Transverse colon (tissue), 4 donors: Measurements from ENCODE around the gene NEURL1B. TPM values are rescaled to one million over a fixed set of nuclear protein-coding genes. Genes with fewer than 3 reads are reported as not detected.
A peak's percentile ranks its signal among the peaks of the same experiment; 100 is the strongest.

Experiments used
- DNase-seq: peaks from one replicate; pipeline ENCODE4 v3.0.0-alpha.2; 2019
- H3K27ac ChIP-seq, 4 donors: fragments of 200-600 bp; sonication (generic); 2 replicates each; pipeline ENCODE4 v1.5.1; 2016 to 2018; ENCODE audit warnings: inconsistent platforms in 4 of 4
- H3K27me3 ChIP-seq: fragments of 200-600 bp; sonication (generic); 2 replicates; pipeline ENCODE4 v1.5.1; 2017; ENCODE audit warnings: inconsistent platforms
- H3K36me3 ChIP-seq, 4 donors: fragments of 200-600 bp; sonication (generic); 2 replicates each; pipeline ENCODE4 v1.5.1; 2017 to 2019; ENCODE audit warnings: inconsistent platforms in 4 of 4
- H3K4me1 ChIP-seq, 4 donors: fragments of 200-600 bp; sonication (generic); 2 replicates each; pipeline ENCODE4 v1.5.1; 2017 to 2020; ENCODE audit warnings: inconsistent platforms in 4 of 4
- H3K4me3 ChIP-seq, 4 donors: fragments of 200-600 bp; sonication (generic); 1 replicate in 1 of 4; 2 replicates in 3 of 4; pipeline versions ENCODE4 v1.5.1 to v1.6.1; 2017 to 2019; ENCODE audit warnings: inconsistent platforms in 4 of 4
- H3K9me3 ChIP-seq, 2 donors: fragments of 200-600 bp; sonication (generic); 2 replicates each; pipeline ENCODE4 v1.5.1; 2017 to 2019; ENCODE audit warnings: inconsistent platforms in 2 of 2
- EP300 ChIP-seq: sonication (generic); formaldehyde crosslinking; IDR thresholded peaks from one replicate; pipeline ENCODE4 v1.6.1; 2017; ENCODE audit warnings: antibody characterized with exemption, low read depth
- POLR2A ChIP-seq: fragments of 450-650 bp; IDR thresholded peaks from one replicate; pipeline ENCODE4 v1.6.1; 2016; ENCODE audit warnings: antibody characterized with exemption, mild to moderate bottlenecking, moderate library complexity
- POLR2AphosphoS5 ChIP-seq, 3 donors: sonication (generic); formaldehyde crosslinking; IDR thresholded peaks; one replicate each; pipeline ENCODE4 v1.6.1; 2016; ENCODE audit warnings: antibody characterized with exemption in 3 of 3
- WGBS, 2 donors: methylation state at CpG; one replicate each; pipeline ENCODE4 v1.1.5; 2018; ENCODE audit warnings: low coverage in 1 of 2; 5-methylcytosine and 5-hydroxymethylcytosine counted together
- in situ Hi-C, 4 donors: fragments of 200-750 bp; cut with MboI; loops; one replicate each; pipeline versions ENCODE4 v1.15.0 to v1.15.1; 2017; ENCODE audit warnings: low sequenced_read_pairs in 3 of 4, low pct_ligation_motif_present in 1 of 4, low pct_unique_long_range_greater_than_20kb in 1 of 4
- intact Hi-C: fragments of 100-400 bp; cut with DNase I; formaldehyde crosslinking; loops from one replicate; pipeline ENCODE4 v1.15.1; 2023; ENCODE audit warnings: low total_unique reads
- total RNA-seq, 4 donors: library from RNA; depleted of rRNA; stranded (reverse); fragments of >200 nt; gene quantifications; one replicate each; pipeline ENCODE4 v1.1.0, GENCODE V29; 2016
- TF ChIP-seq, protein P1 (sequence below), 5 experiments: fragments of 200-600 bp in 3 of 5; fragments of 450-650 bp in 2 of 5; sonication (generic) in 3 of 5; IDR thresholded peaks; 1 replicate in 2 of 5; 2 replicates in 3 of 5; pipeline ENCODE4 v1.5.1; 2016 to 2017; ENCODE audit warnings: antibody characterized with exemption in 5 of 5, inconsistent platforms in 3 of 5, mild to moderate bottlenecking in 2 of 5, moderate library complexity in 1 of 5

Gene NEURL1B
- total RNA-seq, 4 donors from 2014 or later: 74.6 to 168 (median 94.5) TPM

DNA sequence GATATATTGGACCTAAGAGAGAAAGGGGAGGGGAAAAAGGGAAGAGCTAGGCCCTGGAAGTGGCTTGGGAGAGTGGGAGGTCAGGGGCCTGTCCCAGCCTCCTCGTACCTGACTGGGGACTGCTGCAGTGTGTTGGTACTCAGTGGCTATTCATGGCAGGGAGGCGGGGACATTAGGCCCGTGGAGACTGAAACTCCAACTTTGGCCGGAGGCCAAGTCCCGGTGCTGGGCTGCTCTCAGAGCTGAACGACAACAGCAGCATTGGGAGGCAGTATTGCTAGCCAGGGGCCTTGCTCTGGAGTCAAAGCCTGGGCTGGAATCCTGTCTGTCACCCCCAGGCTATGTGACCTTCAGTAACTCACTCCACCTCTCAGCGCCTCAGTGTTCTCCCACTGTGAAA lies 37.8 kb downstream of the NEURL1B start:
- peaks cover 15 to 32% (median 25%) of the 10 kb centered on the region in 4 donors for H3K4me1 ChIP-seq

DNA sequence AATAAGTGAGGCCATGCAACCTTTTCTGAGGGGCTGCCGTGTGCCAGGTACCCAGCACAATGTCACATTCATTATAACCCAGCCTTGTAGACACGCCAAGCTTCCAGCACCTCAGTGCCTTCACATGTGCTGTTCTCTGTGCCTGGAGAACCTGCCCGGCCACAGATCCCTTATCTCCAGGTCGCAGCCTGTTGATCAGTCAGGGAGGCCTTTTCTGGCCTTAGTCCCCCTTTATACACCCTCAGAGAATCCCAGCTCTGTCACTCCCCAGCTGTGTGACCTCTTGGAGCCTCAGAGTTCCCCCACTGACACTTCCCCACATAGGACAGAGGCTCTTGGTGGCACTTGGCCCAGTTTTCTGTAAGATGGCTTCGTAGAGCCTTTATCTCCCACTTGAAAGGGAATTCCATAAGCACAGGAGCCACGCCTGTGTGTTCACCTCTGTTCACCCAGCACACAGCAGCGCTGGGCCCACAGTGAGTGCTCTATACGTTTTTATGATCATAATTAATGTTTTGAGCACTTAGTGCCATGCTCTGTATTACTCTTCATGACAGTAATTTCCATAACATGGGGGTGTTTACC lies 38.7 kb downstream of the NEURL1B start:
- Histone ChIP-seq H3K4me3 (no peak overlapping the region), H3K27ac (peak overlapping the region; percentile 58 to 73 (median 64)), H3K36me3 (no peaks in the 10 kb centered on the region), H3K9me3 (no peaks in the 10 kb centered on the region), H3K4me1 (peaks cover 15 to 26% (median 20%) of the 10 kb centered on the region in 4 donors), H3K27me3 (no peaks in the 10 kb centered on the region)
- no peak for DNase-seq
- TF ChIP-seq, protein P1, sequence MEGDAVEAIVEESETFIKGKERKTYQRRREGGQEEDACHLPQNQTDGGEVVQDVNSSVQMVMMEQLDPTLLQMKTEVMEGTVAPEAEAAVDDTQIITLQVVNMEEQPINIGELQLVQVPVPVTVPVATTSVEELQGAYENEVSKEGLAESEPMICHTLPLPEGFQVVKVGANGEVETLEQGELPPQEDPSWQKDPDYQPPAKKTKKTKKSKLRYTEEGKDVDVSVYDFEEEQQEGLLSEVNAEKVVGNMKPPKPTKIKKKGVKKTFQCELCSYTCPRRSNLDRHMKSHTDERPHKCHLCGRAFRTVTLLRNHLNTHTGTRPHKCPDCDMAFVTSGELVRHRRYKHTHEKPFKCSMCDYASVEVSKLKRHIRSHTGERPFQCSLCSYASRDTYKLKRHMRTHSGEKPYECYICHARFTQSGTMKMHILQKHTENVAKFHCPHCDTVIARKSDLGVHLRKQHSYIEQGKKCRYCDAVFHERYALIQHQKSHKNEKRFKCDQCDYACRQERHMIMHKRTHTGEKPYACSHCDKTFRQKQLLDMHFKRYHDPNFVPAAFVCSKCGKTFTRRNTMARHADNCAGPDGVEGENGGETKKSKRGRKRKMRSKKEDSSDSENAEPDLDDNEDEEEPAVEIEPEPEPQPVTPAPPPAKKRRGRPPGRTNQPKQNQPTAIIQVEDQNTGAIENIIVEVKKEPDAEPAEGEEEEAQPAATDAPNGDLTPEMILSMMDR (IDR thresholded peaks at IDR 0.05): no peak
- TF ChIP-seq POLR2A: no peak
- TF ChIP-seq EP300: no peak
- no peak for TF ChIP-seq POLR2AphosphoS5 (IDR thresholded peaks at IDR 0.05)
- in situ Hi-C loops: no loop called here
- intact Hi-C loops: no loop called here
- WGBS, 2 donors: 64% methylated on average over 8 of the region's 8 CpGs; no CpG with 5 or more reads in 1 of the 2 donors

More for the DNA sequence above, 37.8 kb downstream of the NEURL1B start:
- DNase-seq: peak; percentile 67
- Histone ChIP-seq H3K36me3 (no peaks in the 10 kb centered on the region), H3K27ac (peak overlapping the region; percentile 58 to 73 (median 64)), H3K4me3 (no peak overlapping the region), H3K9me3 (no peaks in the 10 kb centered on the region), H3K27me3 (no peaks in the 10 kb centered on the region)
- intact Hi-C loops: no loop called here
- 36% methylated on average over 7 of the region's 7 CpGs; no CpG with 5 or more reads in 1 of the 2 donors for WGBS, 2 donors
- TF ChIP-seq, protein P1 (IDR thresholded peaks at IDR 0.05): no peak
- TF ChIP-seq POLR2A (no peak), POLR2AphosphoS5 (IDR thresholded peaks at IDR 0.05) (no peak), EP300 (no peak)
- in situ Hi-C loops: no loop called here

- in situ Hi-C loops: no loop called here
- H3K27ac ChIP-seq: no peak overlapping the region
- H3K4me3 ChIP-seq: no peak overlapping the region
- no peak for DNase-seq
- H3K4me1 ChIP-seq: peaks cover 15 to 26% (median 20%) of the 10 kb centered on the region in 4 donors
- no peak for TF ChIP-seq EP300
- no peak for TF ChIP-seq POLR2A
- TF ChIP-seq, protein P1 (IDR thresholded peaks at IDR 0.05): no peak
- TF ChIP-seq POLR2AphosphoS5 (IDR thresholded peaks at IDR 0.05): no peak
- intact Hi-C loops: no loop called here
- WGBS, 2 donors: 64 to 66% methylated on average over 5 of the region's 5 CpGs
- no peaks in the 10 kb centered on the region for H3K27me3 ChIP-seq
- no peaks in the 10 kb centered on the region for H3K9me3 ChIP-seq
- H3K36me3 ChIP-seq: no peaks in the 10 kb centered on the region
Measured at GRCh38 chr5:172680921-172681320, 39.9 kb downstream of the NEURL1B start.

DNA sequence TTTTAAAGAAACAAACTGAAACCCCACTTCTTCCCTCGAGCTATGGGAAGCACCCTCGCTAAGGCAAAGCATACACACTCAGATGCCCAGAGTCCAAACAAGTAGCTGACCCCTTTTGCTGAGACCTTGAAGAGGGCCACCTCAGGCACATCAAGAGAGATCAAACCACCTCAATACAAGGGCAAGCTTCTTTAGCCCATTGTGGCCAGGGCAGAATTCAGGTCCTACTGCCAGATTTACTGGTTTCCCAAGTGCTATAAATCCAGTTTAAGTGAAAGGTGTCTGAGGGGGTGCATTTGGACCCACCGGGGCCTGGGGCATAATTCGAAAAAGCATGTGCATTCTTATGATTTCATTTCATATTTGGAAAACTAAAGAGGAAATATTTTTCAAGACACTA lies 40.4 kb downstream of the NEURL1B start:
- intact Hi-C loops (no loop called here), in situ Hi-C loops (no loop called here)
- TF ChIP-seq POLR2AphosphoS5 (IDR thresholded peaks at IDR 0.05): no peak
- TF ChIP-seq, protein P1 (IDR thresholded peaks at IDR 0.05): no peak
- TF ChIP-seq EP300: no peak
- TF ChIP-seq POLR2A: no peak
- no peaks in the 10 kb centered on the region for H3K27me3 ChIP-seq
- H3K27ac ChIP-seq: no peak overlapping the region
- no peaks in the 10 kb centered on the region for H3K36me3 ChIP-seq
- H3K4me3 ChIP-seq: no peak overlapping the region
- no peak for DNase-seq
- H3K9me3 ChIP-seq: no peaks in the 10 kb centered on the region
- WGBS, 2 donors: 87 to 91% methylated on average over 4 of the region's 4 CpGs
- H3K4me1 ChIP-seq: peaks cover 15 to 26% (median 20%) of the 10 kb centered on the region in 4 donors
